Measurements from ENCODE around the gene PRKAB2.

- TF ChIP-seq CTCF (IDR thresholded peaks at IDR 0.05; ENCODE audit: low read depth, low read length, missing input control) (no peak), TAF1 (conservative IDR thresholded peaks at IDR 0.05) (no peak), RAD21 (IDR thresholded peaks at IDR 0.05) (no peak), SP1 (IDR thresholded peaks at IDR 0.05) (no peak), GABPA (IDR thresholded peaks at IDR 0.05 in 1 of 2, conservative IDR thresholded peaks at IDR 0.05 in 1 of 2) (no peak)
Measured at GRCh38 chr1:147124266-147124665, 48.0 kb downstream of the PRKAB2 start.
